ENCODE data around the gene AFAP1. TPM values are rescaled to one million over a fixed set of nuclear protein-coding genes. Genes with fewer than 3 reads are reported as not detected.

The AFAP1 gene
- total and polyA plus RNA-seq, 2 donors (not counting 3 experiments of a cell fraction or from before 2014, with no cell fraction given), result 32.3 to 103 TPM

- no TSS peak for BruUV-seq (replicated peaks)
- H4K20me1 ChIP-seq (replicated peaks; ENCODE audit: control insufficient read depth, extremely low read depth, insufficient read depth, low read length), result no peaks in the 10 kb centered on the region
- no peak overlapping the region for H3K4me2 ChIP-seq (ENCODE audit: insufficient read depth, low read length)
- H3K9me3 ChIP-seq (replicated peaks; ENCODE audit: control insufficient read depth, insufficient read depth, low read length), result no peaks in the 10 kb centered on the region
- no peak overlapping the region for H3K27ac ChIP-seq (ENCODE audit: insufficient read depth, low read depth, low read length)
- no peaks in the 10 kb centered on the region for H3K27me3 ChIP-seq (ENCODE audit: control insufficient read depth in 2 of 2, insufficient read depth in 2 of 2, low read length in 2 of 2)
- POLR2A ChIA-PET, result no interaction called here
- no peak overlapping the region for H3K4me3 ChIP-seq (replicated peaks in 1 of 3; ENCODE audit: insufficient read depth in 1 of 3, low read depth in 1 of 3, low read length in 3 of 3)
- DNase-seq (ENCODE audit: low read depth, low spot score), result no peak
- no peaks in the 10 kb centered on the region for H3K9me1 ChIP-seq (replicated peaks; ENCODE audit: control insufficient read depth, extremely low read depth, insufficient read depth, low read length)
- H3K4me1 ChIP-seq (ENCODE audit: control insufficient read depth, extremely low read depth, insufficient read depth, low read length), result peaks cover 9% of the 10 kb centered on the region
- H2AFZ ChIP-seq (ENCODE audit: low read depth, low read length), result no peak overlapping the region
- no peak overlapping the region for H3K9ac ChIP-seq (replicated peaks; ENCODE audit: extremely low read depth, insufficient read depth, low read length)
- TF ChIP-seq POLR2A (IDR thresholded peaks at IDR 0.05; ENCODE audit: low read depth, low read length), result no peak
- TF ChIP-seq CTCF (IDR thresholded peaks at IDR 0.05; ENCODE audit: extremely low read depth in 1 of 2, insufficient read depth in 1 of 2, low read depth in 1 of 2, low read length in 2 of 2), result no peak
- no peak for TF ChIP-seq MAX (IDR thresholded peaks at IDR 0.05; ENCODE audit: insufficient read depth, insufficient read length)
- no peak for TF ChIP-seq FOS (IDR thresholded peaks at IDR 0.05; ENCODE audit: borderline replicate concordance, insufficient read depth, low read length)
- no peak for TF ChIP-seq GATA2 (IDR thresholded peaks at IDR 0.05; ENCODE audit: insufficient read depth, insufficient read length, low read depth, low read length)
- TF ChIP-seq POLR2AphosphoS5 (IDR thresholded peaks at IDR 0.05; ENCODE audit: insufficient read depth, low read depth, low read length), result no peak
- TF ChIP-seq EZH2 (IDR thresholded peaks at IDR 0.05; ENCODE audit: borderline replicate concordance, low read depth, low read length, severe bottlenecking), result no peak
- TF ChIP-seq JUN (IDR thresholded peaks at IDR 0.05; ENCODE audit: borderline replicate concordance, insufficient read depth, insufficient read length, low read depth), result no peak
- no peak for TF ChIP-seq MYC (IDR thresholded peaks at IDR 0.05; ENCODE audit: low read depth, low read length)
- H3K79me2 ChIP-seq (ENCODE audit: control insufficient read depth, insufficient read depth, low read length), result no peaks in the 10 kb centered on the region
- peaks cover 3 to 4% of the 10 kb centered on the region in 2 experiments for H3K36me3 ChIP-seq (ENCODE audit: control insufficient read depth in 2 of 2, extremely low read depth in 1 of 2, insufficient read depth in 2 of 2, low read length in 2 of 2)
- dilution Hi-C loops (cut with MboI; ENCODE audit: extremely low pct_ligation_motif_present, low sequenced_read_pairs), result no loop called here
- FAIRE-seq, result peak; percentile 55
- CTCF ChIA-PET, result no interaction called here
- intact Hi-C loops (cut with micrococcal nuclease), result no loop called here
Observed at GRCh38 chr4:7753931-7754465, 185.7 kb downstream of the AFAP1 start.
